HepG2 (cell line): Measurements from ENCODE around the gene FSCN2. TPM values are rescaled to one million over a fixed set of nuclear protein-coding genes. Genes with fewer than 3 reads are reported as not detected.
A peak's percentile ranks its signal among the peaks of the same experiment; 100 is the strongest.

Source experiments
- AGO2 ChIP-seq: fragments of 200-400 bp; formaldehyde crosslinking; optimal IDR thresholded peaks from 2 replicates; pipeline ENCODE3; 2017; ENCODE audit warnings: mild to moderate bottlenecking, low read depth, low read length, moderate library complexity
- BRCA1 ChIP-seq: sonication (generic); formaldehyde crosslinking; IDR thresholded peaks from 2 replicates; pipeline ENCODE4 v1.4.0; 2020; ENCODE audit warnings: missing genetic modification reagents
- NFYB ChIP-seq: sonication (generic); formaldehyde crosslinking; IDR thresholded peaks from 2 replicates; pipeline ENCODE4 v1.4.0; 2020; ENCODE audit warnings: missing genetic modification reagents
- PATZ1 ChIP-seq: sonication (generic); formaldehyde crosslinking; IDR thresholded peaks from 2 replicates; pipeline ENCODE4 v1.4.0; 2020; ENCODE audit warnings: missing genetic modification reagents
- ZFP37 ChIP-seq: sonication (generic); formaldehyde crosslinking; IDR thresholded peaks from 2 replicates; pipeline ENCODE4 v1.4.0; 2020; ENCODE audit warnings: missing genetic modification reagents, borderline replicate concordance
- ZHX2 ChIP-seq, 2 experiments: sonication (generic) in 1 of 2; formaldehyde crosslinking in 1 of 2; IDR thresholded peaks; 2 replicates each; pipeline versions ENCODE4 v1.6.1 to v1.9.0; 2014 to 2022; ENCODE audit warnings: antibody characterized with exemption in 1 of 2, borderline replicate concordance in 1 of 2, inconsistent platforms in 1 of 2, low read depth in 1 of 2, missing genetic modification reagents in 1 of 2
- ZNF280B ChIP-seq: sonication (generic); formaldehyde crosslinking; IDR thresholded peaks from 2 replicates; pipeline ENCODE4 v1.5.0; 2020; ENCODE audit warnings: missing genetic modification reagents, mild to moderate bottlenecking, borderline replicate concordance
- ZNF605 ChIP-seq: sonication (generic); formaldehyde crosslinking; IDR thresholded peaks from 2 replicates; pipeline ENCODE4 v1.8.0; 2022; ENCODE audit warnings: mild to moderate bottlenecking, missing genetic modification reagents
- ZNF646 ChIP-seq: sonication (generic); formaldehyde crosslinking; IDR thresholded peaks from 2 replicates; pipeline ENCODE4 v1.9.0; 2021; ENCODE audit warnings: mild to moderate bottlenecking, missing genetic modification reagents
- ZNF746 ChIP-seq: sonication (generic); formaldehyde crosslinking; IDR thresholded peaks from 2 replicates; pipeline ENCODE4 v1.8.0; 2022; ENCODE audit warnings: mild to moderate bottlenecking, missing genetic modification reagents
- ZSCAN20 ChIP-seq: sonication (generic); formaldehyde crosslinking; IDR thresholded peaks from 2 replicates; pipeline ENCODE4 v1.4.0; 2020; ENCODE audit warnings: missing genetic modification reagents, mild to moderate bottlenecking, borderline replicate concordance
- polyA plus RNA-seq, 8 experiments: library from polyadenylated mRNA; depleted of rRNA in 3 of 8; stranded (reverse) in 7 of 8; unstranded in 1 of 8; fragments of >200 nt; fragmentation: Illumina TruSeq in 4 of 8; extraction: Trizol in 4 of 8; gene quantifications; 2 replicates each; pipeline versions ENCODE4 v1.2.1 to v1.2.3, GENCODE V29; 2011 to 2016; ENCODE audit warnings: low read depth in 4 of 8, missing spikeins in 1 of 8, mixed read lengths in 1 of 8; ENCODE audit not compliant: insufficient read depth in 1 of 8
- total RNA-seq, 5 experiments: library from RNA; depleted of rRNA; stranded (reverse); fragments of >200 nt; fragmentation: Illumina TruSeq; extraction: Trizol; gene quantifications; 2 replicates each; pipeline ENCODE4 v1.2.3, GENCODE V29; 2016; ENCODE audit warnings: low read depth in 1 of 5

Gene FSCN2
- total and polyA plus RNA-seq, 2 of the 13 experiments (the other 11 are each of a cell fraction or from before 2014, with no cell fraction given) = 0.09 TPM; not detected in 1

- TF ChIP-seq PATZ1 (CRISPR knock-in tag) = peak; percentile 52; the same call in 1 of the 2 replicates
- TF ChIP-seq ZNF746 (CRISPR knock-in tag) = no peak
- TF ChIP-seq ZSCAN20 (CRISPR knock-in tag) = no peak
- no peak for TF ChIP-seq ZNF605 (CRISPR knock-in tag)
- no peak for TF ChIP-seq ZNF646
- TF ChIP-seq ZHX2 (IDR thresholded peaks at IDR 0.05; ENCODE audit: low read depth) = no peak
- TF ChIP-seq ZHX2 (CRISPR knock-in tag; IDR thresholded peaks at IDR 0.05; ENCODE audit: borderline replicate concordance) = no peak
- no peak for TF ChIP-seq NFYB
- no peak for TF ChIP-seq BRCA1 (CRISPR knock-in tag)
- no peak for TF ChIP-seq ZFP37 (CRISPR knock-in tag)
- TF ChIP-seq AGO2 = peak; percentile 51
- TF ChIP-seq ZNF280B (CRISPR knock-in tag) = 0 out of 2 replicates have a peak, but pooled peaks have one; percentile 15
Observed at GRCh38 chr17:81537343-81537855, 9.2 kb downstream of the FSCN2 start (continued).
